Right lobe of liver (tissue), 4 donors: ENCODE results near the gene CSNK1G1.

Source experiments
- POLR2A ChIP-seq: fragments of 450-650 bp; IDR thresholded peaks from one replicate; pipeline ENCODE4 v1.6.1; 2017; ENCODE audit warnings: antibody characterized with exemption, mild to moderate bottlenecking
- TF ChIP-seq, protein P1 (sequence below), 4 donors: fragments of 200-600 bp in 3 of 4; fragments of 450-650 bp in 1 of 4; IDR thresholded peaks; one replicate each; pipeline versions ENCODE4 v1.5.1 to v1.8.0; 2016 to 2022; ENCODE audit warnings: antibody characterized with exemption in 4 of 4, mild to moderate bottlenecking in 2 of 4
- donor health status: DM: no; HTN: no; CAD: no.
- donor health status: DM: no; HTN: no; CAD: no.
- donor health status: DM: no; HTN: yes; CAD: no.

DNA sequence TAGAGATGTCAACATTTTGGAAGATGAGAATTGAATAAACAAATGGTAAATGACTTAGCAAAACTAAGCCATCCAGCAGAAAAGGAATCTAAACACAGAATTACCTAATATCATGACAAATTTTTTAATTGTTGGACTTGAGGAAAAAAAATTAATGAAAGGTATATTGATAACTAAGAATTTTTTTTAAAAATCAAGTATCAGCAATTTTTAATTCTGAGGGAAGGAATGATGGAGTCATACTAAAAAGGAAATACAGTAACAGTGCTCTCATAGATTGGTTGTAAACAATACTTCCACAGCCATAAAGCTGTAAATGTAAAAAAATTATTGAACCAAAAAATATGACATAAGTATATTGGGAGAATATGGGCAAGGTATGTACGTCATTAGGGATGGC lies 68.0 kb downstream of the CSNK1G1 start:
- TF ChIP-seq, protein P1, sequence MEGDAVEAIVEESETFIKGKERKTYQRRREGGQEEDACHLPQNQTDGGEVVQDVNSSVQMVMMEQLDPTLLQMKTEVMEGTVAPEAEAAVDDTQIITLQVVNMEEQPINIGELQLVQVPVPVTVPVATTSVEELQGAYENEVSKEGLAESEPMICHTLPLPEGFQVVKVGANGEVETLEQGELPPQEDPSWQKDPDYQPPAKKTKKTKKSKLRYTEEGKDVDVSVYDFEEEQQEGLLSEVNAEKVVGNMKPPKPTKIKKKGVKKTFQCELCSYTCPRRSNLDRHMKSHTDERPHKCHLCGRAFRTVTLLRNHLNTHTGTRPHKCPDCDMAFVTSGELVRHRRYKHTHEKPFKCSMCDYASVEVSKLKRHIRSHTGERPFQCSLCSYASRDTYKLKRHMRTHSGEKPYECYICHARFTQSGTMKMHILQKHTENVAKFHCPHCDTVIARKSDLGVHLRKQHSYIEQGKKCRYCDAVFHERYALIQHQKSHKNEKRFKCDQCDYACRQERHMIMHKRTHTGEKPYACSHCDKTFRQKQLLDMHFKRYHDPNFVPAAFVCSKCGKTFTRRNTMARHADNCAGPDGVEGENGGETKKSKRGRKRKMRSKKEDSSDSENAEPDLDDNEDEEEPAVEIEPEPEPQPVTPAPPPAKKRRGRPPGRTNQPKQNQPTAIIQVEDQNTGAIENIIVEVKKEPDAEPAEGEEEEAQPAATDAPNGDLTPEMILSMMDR (IDR thresholded peaks at IDR 0.05), result no peak
- TF ChIP-seq POLR2A, result no peak
